NT2/D1 (cell line): ENCODE data around the gene TTLL12.

Experiments
- SUZ12 ChIP-seq: IDR thresholded peaks from 2 replicates; pipeline ENCODE4 v1.6.1; 2011; ENCODE audit not compliant: insufficient read length, insufficient read depth; ENCODE audit errors: extremely low read depth
- YY1 ChIP-seq: IDR thresholded peaks from 2 replicates; pipeline ENCODE4 v1.6.1; 2011; ENCODE audit not compliant: insufficient read length, insufficient read depth
- ZNF274 ChIP-seq: IDR thresholded peaks from 2 replicates; pipeline ENCODE4 v1.6.1; 2011; ENCODE audit warnings: mild to moderate bottlenecking, low read depth, low read length

- no peak for TF ChIP-seq YY1
- no peak for TF ChIP-seq SUZ12
- no peak for TF ChIP-seq ZNF274
Observed at GRCh38 chr22:43179146-43179910, 7.6 kb downstream of the TTLL12 start.
